Neural cell (in vitro differentiated cells): ENCODE measurements around the gene SLC8A1. TPM values are rescaled to one million over a fixed set of nuclear protein-coding genes. Genes with fewer than 3 reads are reported as not detected.

Source experiments
- H2AFZ ChIP-seq: fragments of 200-600, 300-800 bp; sonication (generic), shearing (Covaris generic); 2 replicates; pipeline ENCODE4 v1.6.0; 2014; ENCODE audit warnings: low read depth, mild to moderate bottlenecking, antibody characterized with exemption, low read length, moderate library complexity
- H3F3A ChIP-seq: fragments of 200-600 bp; shearing (Covaris generic); 2 replicates; pipeline ENCODE4 v1.6.1; 2016; ENCODE audit warnings: mild to moderate bottlenecking, moderate library complexity, mixed read lengths, antibody characterized with exemption, low read length; ENCODE audit not compliant: insufficient read depth, poor library complexity, severe bottlenecking
- H3K27ac ChIP-seq: fragments of 200-600, 300-800 bp; sonication (generic), shearing (Covaris generic); 2 replicates; pipeline ENCODE4 v1.5.1; 2014; ENCODE audit warnings: mild to moderate bottlenecking, low read length, moderate library complexity
- H3K27me3 ChIP-seq: fragments of 300-800, 200-600 bp; sonication (generic), shearing (Covaris generic); 2 replicates; pipeline ENCODE4 v1.6.0; 2014; ENCODE audit warnings: mild to moderate bottlenecking, low read depth, low read length, moderate library complexity; ENCODE audit not compliant: insufficient read depth
- H3K36me3 ChIP-seq: fragments of 300-800, 200-600 bp; sonication (generic), shearing (Covaris generic); 2 replicates; pipeline ENCODE4 v1.5.1; 2014; ENCODE audit warnings: mild to moderate bottlenecking, antibody characterized with exemption, low read length, moderate library complexity; ENCODE audit not compliant: insufficient read depth
- H3K4me2 ChIP-seq: fragments of 300-800, 200-600 bp; sonication (generic), shearing (Covaris generic); 2 replicates; pipeline ENCODE4 v1.6.0; 2014; ENCODE audit warnings: mild to moderate bottlenecking, low read length
- H3K4me3 ChIP-seq: fragments of 300-800, 200-600 bp; sonication (generic), shearing (Covaris generic); 2 replicates; pipeline ENCODE4 v1.5.1; 2014; ENCODE audit warnings: mild to moderate bottlenecking, low read length, moderate library complexity
- H3K79me2 ChIP-seq: fragments of 200-600 bp; shearing (Covaris generic); replicated peaks from 2 replicates; pipeline ENCODE4 v1.6.0; 2014; ENCODE audit warnings: mild to moderate bottlenecking, low read length, moderate library complexity; ENCODE audit not compliant: insufficient read depth
- H3K9ac ChIP-seq: fragments of 300-800, 200-600 bp; sonication (generic), shearing (Covaris generic); 2 replicates; pipeline ENCODE4 v1.6.1; 2016; ENCODE audit warnings: mild to moderate bottlenecking, low read length, mixed read lengths
- H3K9me2 ChIP-seq: fragments of 200-600 bp; shearing (Covaris generic); 2 replicates; pipeline ENCODE4 v1.6.1; 2016; ENCODE audit warnings: mild to moderate bottlenecking, low read length, mixed read lengths; ENCODE audit not compliant: insufficient read depth
- H3K9me3 ChIP-seq: fragments of 200-600, 300-800 bp; sonication (generic), shearing (Covaris generic); 2 replicates; pipeline ENCODE4 v1.6.1; 2016; ENCODE audit warnings: mild to moderate bottlenecking, mixed run types, low read length, moderate library complexity, mixed read lengths
- H4K20me1 ChIP-seq: fragments of 200-600 bp; shearing (Covaris generic); 2 replicates; pipeline ENCODE4 v1.6.1; 2016; ENCODE audit warnings: mild to moderate bottlenecking, mixed run types; ENCODE audit not compliant: insufficient read depth
- EP300 ChIP-seq: fragments of 450-650 bp; conservative IDR thresholded peaks from 2 replicates; pipeline ENCODE4 v1.6.1; 2014; ENCODE audit warnings: antibody characterized with exemption, mild to moderate bottlenecking, moderate library complexity; ENCODE audit not compliant: poor library complexity, severe bottlenecking
- EZH2 ChIP-seq: fragments of 200-600, 300-800 bp; shearing (Covaris generic), sonication (generic); IDR thresholded peaks from 2 replicates; pipeline ENCODE4 v1.6.1; 2014; ENCODE audit warnings: antibody characterized with exemption, low read length, borderline replicate concordance, mild to moderate bottlenecking; ENCODE audit not compliant: insufficient read depth, poor library complexity, severe bottlenecking
- MXI1 ChIP-seq: fragments of 450-650 bp; conservative IDR thresholded peaks from 2 replicates; pipeline ENCODE4 v1.6.1; 2014; ENCODE audit warnings: antibody characterized with exemption, mild to moderate bottlenecking; ENCODE audit not compliant: poor library complexity, severe bottlenecking
- POLR2AphosphoS5 ChIP-seq: IDR thresholded peaks from 2 replicates; pipeline ENCODE4 v1.6.1; 2012
- RAD21 ChIP-seq: fragments of 450-650 bp; conservative IDR thresholded peaks from 2 replicates; pipeline ENCODE4 v1.6.1; 2014; ENCODE audit warnings: antibody characterized with exemption, mild to moderate bottlenecking, moderate library complexity
- SMC3 ChIP-seq: fragments of 450-650 bp; conservative IDR thresholded peaks from 2 replicates; pipeline ENCODE4 v1.6.1; 2014; ENCODE audit warnings: antibody characterized with exemption, mild to moderate bottlenecking, moderate library complexity; ENCODE audit not compliant: poor library complexity
- TAF1 ChIP-seq: IDR thresholded peaks from 2 replicates; pipeline ENCODE4 v1.6.1; 2012; ENCODE audit warnings: low read depth
- polyA plus RNA-seq: library from polyadenylated mRNA; depleted of rRNA; stranded (reverse); fragments of >200 nt; gene quantifications from 2 replicates; pipeline ENCODE4 v1.2.3, GENCODE V29; 2014
- TF ChIP-seq, protein P1 (sequence below): IDR thresholded peaks from 2 replicates; pipeline ENCODE4 v1.6.1; 2012; ENCODE audit warnings: borderline replicate concordance
- TF ChIP-seq, protein P2 (sequence below): fragments of 450-650 bp; IDR thresholded peaks from 2 replicates; pipeline ENCODE4 v1.5.1; 2014; ENCODE audit warnings: antibody characterized with exemption, mild to moderate bottlenecking, moderate library complexity; ENCODE audit not compliant: poor library complexity, severe bottlenecking

SLC8A1 gene
- polyA plus RNA-seq, 1 donor from 2014 or later = 18.7 TPM

DNA sequence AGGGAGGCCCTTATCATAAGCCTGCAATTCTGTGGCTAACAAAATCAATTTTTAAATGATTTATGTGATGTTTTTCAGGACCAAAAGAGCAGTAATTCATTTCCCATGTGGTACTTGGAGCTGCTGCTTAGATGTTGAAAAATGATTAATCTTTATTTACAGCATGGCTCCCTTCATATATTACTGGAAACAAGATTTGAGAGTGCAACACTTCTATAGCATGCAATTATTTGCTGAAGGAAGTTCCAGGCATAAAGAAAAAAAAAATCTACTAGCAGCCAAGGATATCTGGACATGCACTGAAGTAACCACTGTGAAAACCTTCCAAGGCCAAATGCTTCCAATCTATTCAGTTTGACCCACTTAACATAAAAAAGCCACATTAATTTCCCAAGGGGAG, 186.3 kb downstream of the SLC8A1 start:
- no peak overlapping the region for H3K4me3 ChIP-seq
- H3K9me2 ChIP-seq = no peaks in the 10 kb centered on the region
- no peaks in the 10 kb centered on the region for H3K9me3 ChIP-seq
- no peak overlapping the region for H2AFZ ChIP-seq
- TF ChIP-seq POLR2AphosphoS5 (no peak), SMC3 (no peak), MXI1 (no peak), RAD21 (no peak), TAF1 (no peak), EP300 (no peak), EZH2 (no peak)
- TF ChIP-seq, protein P1, sequence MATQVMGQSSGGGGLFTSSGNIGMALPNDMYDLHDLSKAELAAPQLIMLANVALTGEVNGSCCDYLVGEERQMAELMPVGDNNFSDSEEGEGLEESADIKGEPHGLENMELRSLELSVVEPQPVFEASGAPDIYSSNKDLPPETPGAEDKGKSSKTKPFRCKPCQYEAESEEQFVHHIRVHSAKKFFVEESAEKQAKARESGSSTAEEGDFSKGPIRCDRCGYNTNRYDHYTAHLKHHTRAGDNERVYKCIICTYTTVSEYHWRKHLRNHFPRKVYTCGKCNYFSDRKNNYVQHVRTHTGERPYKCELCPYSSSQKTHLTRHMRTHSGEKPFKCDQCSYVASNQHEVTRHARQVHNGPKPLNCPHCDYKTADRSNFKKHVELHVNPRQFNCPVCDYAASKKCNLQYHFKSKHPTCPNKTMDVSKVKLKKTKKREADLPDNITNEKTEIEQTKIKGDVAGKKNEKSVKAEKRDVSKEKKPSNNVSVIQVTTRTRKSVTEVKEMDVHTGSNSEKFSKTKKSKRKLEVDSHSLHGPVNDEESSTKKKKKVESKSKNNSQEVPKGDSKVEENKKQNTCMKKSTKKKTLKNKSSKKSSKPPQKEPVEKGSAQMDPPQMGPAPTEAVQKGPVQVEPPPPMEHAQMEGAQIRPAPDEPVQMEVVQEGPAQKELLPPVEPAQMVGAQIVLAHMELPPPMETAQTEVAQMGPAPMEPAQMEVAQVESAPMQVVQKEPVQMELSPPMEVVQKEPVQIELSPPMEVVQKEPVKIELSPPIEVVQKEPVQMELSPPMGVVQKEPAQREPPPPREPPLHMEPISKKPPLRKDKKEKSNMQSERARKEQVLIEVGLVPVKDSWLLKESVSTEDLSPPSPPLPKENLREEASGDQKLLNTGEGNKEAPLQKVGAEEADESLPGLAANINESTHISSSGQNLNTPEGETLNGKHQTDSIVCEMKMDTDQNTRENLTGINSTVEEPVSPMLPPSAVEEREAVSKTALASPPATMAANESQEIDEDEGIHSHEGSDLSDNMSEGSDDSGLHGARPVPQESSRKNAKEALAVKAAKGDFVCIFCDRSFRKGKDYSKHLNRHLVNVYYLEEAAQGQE = no peak
- TF ChIP-seq, protein P2, sequence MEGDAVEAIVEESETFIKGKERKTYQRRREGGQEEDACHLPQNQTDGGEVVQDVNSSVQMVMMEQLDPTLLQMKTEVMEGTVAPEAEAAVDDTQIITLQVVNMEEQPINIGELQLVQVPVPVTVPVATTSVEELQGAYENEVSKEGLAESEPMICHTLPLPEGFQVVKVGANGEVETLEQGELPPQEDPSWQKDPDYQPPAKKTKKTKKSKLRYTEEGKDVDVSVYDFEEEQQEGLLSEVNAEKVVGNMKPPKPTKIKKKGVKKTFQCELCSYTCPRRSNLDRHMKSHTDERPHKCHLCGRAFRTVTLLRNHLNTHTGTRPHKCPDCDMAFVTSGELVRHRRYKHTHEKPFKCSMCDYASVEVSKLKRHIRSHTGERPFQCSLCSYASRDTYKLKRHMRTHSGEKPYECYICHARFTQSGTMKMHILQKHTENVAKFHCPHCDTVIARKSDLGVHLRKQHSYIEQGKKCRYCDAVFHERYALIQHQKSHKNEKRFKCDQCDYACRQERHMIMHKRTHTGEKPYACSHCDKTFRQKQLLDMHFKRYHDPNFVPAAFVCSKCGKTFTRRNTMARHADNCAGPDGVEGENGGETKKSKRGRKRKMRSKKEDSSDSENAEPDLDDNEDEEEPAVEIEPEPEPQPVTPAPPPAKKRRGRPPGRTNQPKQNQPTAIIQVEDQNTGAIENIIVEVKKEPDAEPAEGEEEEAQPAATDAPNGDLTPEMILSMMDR = no peak
- H3K4me2 ChIP-seq = no peak overlapping the region
- no peaks in the 10 kb centered on the region for H3K79me2 ChIP-seq
- no peaks in the 10 kb centered on the region for H3K27me3 ChIP-seq
- no peak overlapping the region for H3K9ac ChIP-seq
- H3K36me3 ChIP-seq = no peaks in the 10 kb centered on the region
- no peak overlapping the region for H3K27ac ChIP-seq
- no peaks in the 10 kb centered on the region for H3F3A ChIP-seq
- H4K20me1 ChIP-seq = no peaks in the 10 kb centered on the region

DNA sequence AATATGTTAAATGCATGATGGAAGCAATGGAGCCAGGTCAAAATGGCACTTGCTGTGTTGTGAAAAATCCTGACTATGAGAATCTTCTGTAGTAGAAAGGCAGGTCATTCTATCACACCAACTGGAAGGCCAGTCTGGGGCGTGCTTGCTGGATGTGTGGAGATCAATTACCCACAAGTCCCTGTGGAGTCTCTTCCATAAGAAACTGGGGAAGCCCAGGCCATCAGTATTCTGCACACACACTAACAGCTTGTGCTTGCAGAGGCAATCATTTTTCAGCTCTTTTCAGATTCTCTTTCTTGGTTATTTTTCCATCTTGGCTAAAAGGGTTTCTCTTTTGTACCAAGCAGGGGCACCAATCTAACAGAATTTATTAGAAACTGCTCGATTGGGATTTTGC, 190.8 kb downstream of the SLC8A1 start:
- Histone ChIP-seq H3K4me3 (no peak overlapping the region), H4K20me1 (no peaks in the 10 kb centered on the region)

More for the DNA sequence above, 190.8 kb downstream of the SLC8A1 start:
- Histone ChIP-seq H3K27ac (no peak overlapping the region), H3K9ac (no peak overlapping the region), H3K27me3 (no peaks in the 10 kb centered on the region), H3K36me3 (no peaks in the 10 kb centered on the region), H2AFZ (no peak overlapping the region), H3F3A (peaks cover 5% of the 10 kb centered on the region), H3K9me3 (no peaks in the 10 kb centered on the region), H3K9me2 (no peaks in the 10 kb centered on the region), H3K79me2 (no peaks in the 10 kb centered on the region), H3K4me2 (no peak overlapping the region)
- no peak for TF ChIP-seq TAF1
- TF ChIP-seq POLR2AphosphoS5 = no peak
- no peak for TF ChIP-seq EP300
- TF ChIP-seq, protein P1 = no peak
- TF ChIP-seq EZH2 = no peak
- TF ChIP-seq, protein P2 = no peak
